T-helper 2 cell treated with Interferon-gamma antibody and Interleukin-4, amounts not matched to agents 5 μg/mL and 100 μg/mL, for 36 hours (primary cell): Measurements from ENCODE around the gene ADAMTS15.

Source experiments
- DNase-seq: peaks from one replicate; pipeline ENCODE4 v3.0.0; 2021; ENCODE audit warnings: low spot score
- H3K27ac Mint-ChIP-seq: one replicate; pipeline ENCODE4 v1.8.0; 2021; ENCODE audit warnings: mild to moderate bottlenecking, mixed read lengths
- H3K27me3 Mint-ChIP-seq: one replicate; pipeline ENCODE4 v1.8.0; 2021; ENCODE audit warnings: low read depth, mixed read lengths
- H3K36me3 Mint-ChIP-seq: one replicate; pipeline ENCODE4 v1.8.0; 2021; ENCODE audit warnings: low read depth, mixed read lengths
- H3K4me1 Mint-ChIP-seq: one replicate; pipeline ENCODE4 v1.8.0; 2021; ENCODE audit warnings: low read depth, mixed read lengths
- H3K4me3 Mint-ChIP-seq: one replicate; pipeline ENCODE4 v1.8.0; 2022; ENCODE audit warnings: mild to moderate bottlenecking, moderate library complexity, mixed read lengths
- H3K9me3 Mint-ChIP-seq: one replicate; pipeline ENCODE4 v1.8.0; 2021; ENCODE audit warnings: mixed read lengths

Gene ADAMTS15, protein sequence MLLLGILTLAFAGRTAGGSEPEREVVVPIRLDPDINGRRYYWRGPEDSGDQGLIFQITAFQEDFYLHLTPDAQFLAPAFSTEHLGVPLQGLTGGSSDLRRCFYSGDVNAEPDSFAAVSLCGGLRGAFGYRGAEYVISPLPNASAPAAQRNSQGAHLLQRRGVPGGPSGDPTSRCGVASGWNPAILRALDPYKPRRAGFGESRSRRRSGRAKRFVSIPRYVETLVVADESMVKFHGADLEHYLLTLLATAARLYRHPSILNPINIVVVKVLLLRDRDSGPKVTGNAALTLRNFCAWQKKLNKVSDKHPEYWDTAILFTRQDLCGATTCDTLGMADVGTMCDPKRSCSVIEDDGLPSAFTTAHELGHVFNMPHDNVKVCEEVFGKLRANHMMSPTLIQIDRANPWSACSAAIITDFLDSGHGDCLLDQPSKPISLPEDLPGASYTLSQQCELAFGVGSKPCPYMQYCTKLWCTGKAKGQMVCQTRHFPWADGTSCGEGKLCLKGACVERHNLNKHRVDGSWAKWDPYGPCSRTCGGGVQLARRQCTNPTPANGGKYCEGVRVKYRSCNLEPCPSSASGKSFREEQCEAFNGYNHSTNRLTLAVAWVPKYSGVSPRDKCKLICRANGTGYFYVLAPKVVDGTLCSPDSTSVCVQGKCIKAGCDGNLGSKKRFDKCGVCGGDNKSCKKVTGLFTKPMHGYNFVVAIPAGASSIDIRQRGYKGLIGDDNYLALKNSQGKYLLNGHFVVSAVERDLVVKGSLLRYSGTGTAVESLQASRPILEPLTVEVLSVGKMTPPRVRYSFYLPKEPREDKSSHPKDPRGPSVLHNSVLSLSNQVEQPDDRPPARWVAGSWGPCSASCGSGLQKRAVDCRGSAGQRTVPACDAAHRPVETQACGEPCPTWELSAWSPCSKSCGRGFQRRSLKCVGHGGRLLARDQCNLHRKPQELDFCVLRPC

DNA sequence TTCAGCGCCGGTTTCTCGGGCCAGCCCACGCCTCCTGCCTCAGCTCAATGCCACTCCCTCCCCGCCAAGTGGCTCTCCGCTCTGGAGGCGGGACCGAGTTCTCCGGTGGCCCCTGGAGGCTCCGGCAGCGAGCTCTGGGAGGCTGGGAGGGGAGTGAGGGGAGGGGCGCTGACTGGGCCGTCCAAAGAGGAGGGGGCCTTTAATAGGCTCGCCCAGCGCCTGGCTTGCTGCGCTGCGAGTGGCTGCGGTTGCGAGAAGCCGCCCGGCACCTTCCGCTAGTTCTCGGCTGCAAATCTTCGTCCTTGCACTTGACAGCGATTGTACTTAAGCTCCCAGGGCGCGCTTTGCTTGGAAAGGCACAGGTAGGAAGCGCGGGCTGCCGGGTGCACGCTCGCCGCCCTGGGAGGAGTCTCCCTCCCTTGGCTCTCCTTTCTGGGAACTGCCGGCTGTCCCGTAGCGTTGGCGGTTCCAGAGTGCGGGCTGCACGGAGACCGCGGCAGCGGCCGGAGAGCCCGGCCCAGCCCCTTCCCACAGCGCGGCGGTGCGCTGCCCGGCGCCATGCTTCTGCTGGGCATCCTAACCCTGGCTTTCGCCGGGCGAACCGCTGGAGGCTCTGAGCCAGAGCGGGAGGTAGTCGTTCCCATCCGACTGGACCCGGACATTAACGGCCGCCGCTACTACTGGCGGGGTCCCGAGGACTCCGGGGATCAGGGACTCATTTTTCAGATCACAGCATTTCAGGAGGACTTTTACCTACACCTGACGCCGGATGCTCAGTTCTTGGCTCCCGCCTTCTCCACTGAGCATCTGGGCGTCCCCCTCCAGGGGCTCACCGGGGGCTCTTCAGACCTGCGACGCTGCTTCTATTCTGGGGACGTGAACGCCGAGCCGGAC is at the start of gene ADAMTS15:
Gene ADAMTS15 (plus strand): TSS at position 230 of the 894 bp plus-strand sequence. CDS start 329 bp downstream, at position 559.
- Mint-ChIP-seq H3K4me3 (peak within 1 kb of the TSS; percentile 74), H3K27ac (no peak within 1 kb of the TSS), H3K27me3 (peaks cover 68% of the 10 kb centered on the region), H3K36me3 (no peaks in the 10 kb centered on the region), H3K4me1 (peaks cover 8% of the 10 kb centered on the region), H3K9me3 (no peaks in the 10 kb centered on the region)
- DNase-seq = peak; percentile 58

DNA sequence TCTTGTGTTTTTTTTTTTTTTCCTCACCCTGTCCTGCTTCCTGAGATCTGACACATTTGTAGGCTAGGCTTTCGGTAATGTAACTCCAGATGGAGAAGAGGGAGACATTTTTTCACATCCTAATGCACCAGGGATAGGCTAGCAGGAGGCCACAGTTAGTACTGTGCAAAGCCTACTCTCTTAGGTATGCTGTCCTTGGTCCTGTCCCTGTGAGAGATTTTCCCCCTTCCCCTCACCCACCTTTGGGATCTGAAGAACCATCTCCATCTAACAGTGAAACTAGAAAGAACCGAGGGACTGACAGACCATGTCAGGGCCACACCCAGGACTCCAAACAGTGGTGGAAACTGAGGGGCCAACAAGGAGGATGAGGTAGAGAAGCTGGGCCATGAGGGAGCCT is 49.2 kb upstream of the ADAMTS15 start:
- H3K36me3 Mint-ChIP-seq = no peaks in the 10 kb centered on the region
- no peaks in the 10 kb centered on the region for H3K9me3 Mint-ChIP-seq
- H3K4me3 Mint-ChIP-seq = no peak overlapping the region
- peaks cover 7% of the 10 kb centered on the region for H3K4me1 Mint-ChIP-seq
- no peak overlapping the region for H3K27ac Mint-ChIP-seq
- no peak for DNase-seq
- peaks cover 19% of the 10 kb centered on the region for H3K27me3 Mint-ChIP-seq

DNA sequence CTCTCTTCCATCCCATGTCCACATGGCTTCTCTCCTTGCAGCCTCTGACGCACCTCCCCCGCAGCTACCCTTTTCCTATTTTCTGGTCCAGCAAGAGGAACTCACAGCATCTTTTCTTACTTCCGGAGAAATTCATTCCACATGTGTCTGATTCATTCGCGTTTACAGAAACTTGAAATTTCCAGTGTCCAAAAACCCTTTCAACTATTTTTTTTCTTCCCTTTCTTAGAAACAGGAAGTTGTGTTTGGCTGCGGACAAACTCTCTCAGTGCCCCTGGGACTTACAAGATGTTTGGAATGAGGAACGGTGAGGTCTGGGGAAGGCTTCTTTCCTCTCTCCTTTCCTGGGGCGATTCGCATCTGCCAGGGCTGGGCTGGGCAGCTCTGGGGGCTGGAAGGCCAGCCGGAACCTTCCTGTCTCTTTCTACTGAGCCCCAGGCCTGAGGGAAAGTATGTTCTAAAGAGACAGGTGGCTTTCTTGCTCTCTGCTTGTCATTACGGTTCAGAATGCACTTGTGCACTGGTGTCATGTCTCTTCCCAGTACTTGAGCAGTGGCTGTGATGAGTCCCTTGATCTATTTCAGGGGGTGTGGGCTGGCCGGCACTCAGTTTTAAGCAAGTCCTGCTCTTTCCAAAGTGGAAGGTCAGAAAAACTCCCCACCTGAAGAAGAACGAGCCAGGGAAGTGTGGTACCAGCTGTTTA is 47.5 kb upstream of the ADAMTS15 start:
- Mint-ChIP-seq H3K27me3 (peaks cover 15% of the 10 kb centered on the region), H3K36me3 (no peaks in the 10 kb centered on the region), H3K27ac (no peak overlapping the region), H3K4me3 (no peak overlapping the region), H3K9me3 (no peaks in the 10 kb centered on the region), H3K4me1 (peaks cover 7% of the 10 kb centered on the region)
- DNase-seq = no peak

DNA sequence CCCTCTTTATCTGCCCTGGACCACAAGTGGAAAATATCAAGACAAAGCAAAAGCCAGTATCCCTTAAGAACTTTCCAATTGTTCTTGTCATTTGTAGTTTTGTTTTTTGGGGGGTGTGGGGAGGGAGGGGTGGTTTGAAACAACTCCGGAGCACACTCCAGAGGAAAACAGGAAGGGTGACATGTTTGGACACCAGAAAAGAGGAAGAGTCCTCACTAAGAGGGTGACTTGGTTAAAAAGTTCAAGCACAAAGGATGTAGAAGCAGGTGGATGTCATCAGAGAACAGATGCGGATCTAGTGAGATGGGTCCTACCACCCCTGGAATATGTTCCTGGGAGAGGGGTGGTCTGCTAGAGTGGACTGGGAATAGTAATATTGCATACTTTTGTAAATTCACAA is 45.9 kb upstream of the ADAMTS15 start:
- Mint-ChIP-seq H3K4me1 (peaks cover 7% of the 10 kb centered on the region), H3K9me3 (no peaks in the 10 kb centered on the region), H3K27me3 (peaks cover 12% of the 10 kb centered on the region), H3K36me3 (no peaks in the 10 kb centered on the region), H3K27ac (no peak overlapping the region), H3K4me3 (no peak overlapping the region)
- no peak for DNase-seq

DNA sequence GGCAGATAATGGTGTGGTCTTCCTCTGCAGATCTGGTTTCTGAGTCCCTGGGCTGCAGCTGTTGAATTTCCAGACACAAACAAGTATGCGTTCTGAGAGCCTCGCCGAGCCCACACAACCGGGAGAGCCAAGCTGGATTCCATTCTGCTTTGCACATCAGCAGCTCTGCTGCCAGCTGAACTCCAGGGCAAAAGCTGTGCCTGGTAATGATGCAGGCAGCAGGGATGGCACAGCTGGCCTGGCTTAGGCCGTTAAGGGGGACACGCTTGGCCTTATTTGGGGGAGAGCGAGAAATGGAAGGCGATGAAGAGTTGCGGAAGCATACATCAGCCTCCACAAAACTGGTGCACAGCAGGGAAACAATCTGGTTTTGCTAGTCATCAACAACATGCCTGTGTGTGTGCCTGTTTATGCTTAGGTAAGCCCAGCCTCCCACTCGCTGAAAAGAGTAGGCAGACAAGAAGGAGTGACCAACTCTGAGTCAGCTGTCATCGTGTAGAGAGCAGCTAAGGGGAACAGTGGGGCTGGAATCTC is 45.1 kb upstream of the ADAMTS15 start:
- Mint-ChIP-seq H3K9me3 (no peaks in the 10 kb centered on the region), H3K36me3 (no peaks in the 10 kb centered on the region), H3K4me3 (no peak overlapping the region), H3K27me3 (peaks cover 9% of the 10 kb centered on the region), H3K4me1 (peaks cover 7% of the 10 kb centered on the region), H3K27ac (no peak overlapping the region)
- DNase-seq = no peak

DNA sequence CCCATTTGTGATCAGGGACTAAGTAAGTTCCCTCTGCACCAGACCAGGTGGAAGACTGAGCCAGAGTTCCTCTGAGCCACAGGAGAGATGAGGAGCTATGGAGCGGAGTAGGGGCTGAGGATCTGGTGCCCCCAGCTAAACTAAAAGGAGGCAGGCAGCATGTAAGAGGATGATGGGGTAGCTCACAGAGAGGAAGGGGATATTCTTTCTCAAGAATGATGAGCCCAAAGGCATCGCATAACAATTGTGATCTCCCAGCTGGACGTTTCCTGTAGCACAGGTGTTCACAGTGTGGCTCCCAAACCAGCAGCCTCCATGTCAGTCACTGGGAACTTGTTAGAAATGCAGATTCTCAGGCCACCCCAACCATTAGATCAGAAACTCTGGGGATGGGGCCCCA is 44.5 kb upstream of the ADAMTS15 start:
- H3K4me1 Mint-ChIP-seq = peaks cover 7% of the 10 kb centered on the region
- no peak overlapping the region for H3K27ac Mint-ChIP-seq
- DNase-seq = no peak
- H3K4me3 Mint-ChIP-seq = no peak overlapping the region
- H3K36me3 Mint-ChIP-seq = no peaks in the 10 kb centered on the region
- no peaks in the 10 kb centered on the region for H3K9me3 Mint-ChIP-seq
- H3K27me3 Mint-ChIP-seq = peaks cover 9% of the 10 kb centered on the region

DNA sequence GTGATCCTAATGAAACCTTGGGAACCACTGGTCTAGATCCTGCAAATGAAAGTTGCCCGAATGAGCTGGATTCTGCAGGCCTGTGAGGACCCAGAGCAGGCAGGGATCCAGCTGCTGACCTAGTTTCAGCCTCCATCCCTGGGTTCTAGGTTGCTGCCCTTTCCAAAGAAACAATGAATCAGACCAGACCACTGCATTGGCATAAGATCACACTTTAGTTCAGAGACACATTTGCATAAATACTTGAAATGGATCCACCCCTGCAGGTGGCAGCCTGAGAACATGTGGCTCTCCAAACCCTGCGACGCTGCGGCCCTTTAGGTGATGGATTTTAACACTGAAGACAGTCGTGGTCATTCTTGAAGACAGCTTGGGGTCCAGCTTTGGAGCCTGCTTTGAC is 43.7 kb upstream of the ADAMTS15 start:
- Mint-ChIP-seq H3K9me3 (no peaks in the 10 kb centered on the region), H3K4me1 (peaks cover 7% of the 10 kb centered on the region), H3K27ac (no peak overlapping the region), H3K4me3 (no peak overlapping the region), H3K36me3 (no peaks in the 10 kb centered on the region), H3K27me3 (peaks cover 9% of the 10 kb centered on the region)
- no peak for DNase-seq

DNA sequence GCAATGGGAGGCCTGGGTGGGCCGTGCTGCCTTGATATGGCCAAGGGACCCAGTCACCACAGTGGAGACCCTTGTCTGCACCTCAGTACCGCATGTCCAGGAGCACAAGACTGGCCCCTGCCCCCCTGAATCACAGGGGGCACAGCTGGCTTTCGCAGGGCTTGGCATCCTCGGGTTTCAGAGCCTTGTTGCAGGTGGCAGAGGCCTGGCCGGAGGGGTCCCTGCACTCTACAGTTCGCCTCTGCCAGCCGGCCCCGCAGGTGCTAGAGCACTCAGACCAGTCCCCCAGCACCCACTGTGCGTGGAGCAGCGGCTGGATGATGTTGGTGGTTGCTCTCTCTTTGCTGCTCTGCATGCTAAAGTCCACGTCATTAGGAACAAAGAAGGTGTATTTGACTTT is 43.0 kb upstream of the ADAMTS15 start:
- Mint-ChIP-seq H3K27me3 (peaks cover 2% of the 10 kb centered on the region), H3K27ac (no peak overlapping the region), H3K4me3 (no peak overlapping the region), H3K4me1 (peaks cover 5% of the 10 kb centered on the region), H3K36me3 (no peaks in the 10 kb centered on the region), H3K9me3 (no peaks in the 10 kb centered on the region)
- DNase-seq = no peak

DNA sequence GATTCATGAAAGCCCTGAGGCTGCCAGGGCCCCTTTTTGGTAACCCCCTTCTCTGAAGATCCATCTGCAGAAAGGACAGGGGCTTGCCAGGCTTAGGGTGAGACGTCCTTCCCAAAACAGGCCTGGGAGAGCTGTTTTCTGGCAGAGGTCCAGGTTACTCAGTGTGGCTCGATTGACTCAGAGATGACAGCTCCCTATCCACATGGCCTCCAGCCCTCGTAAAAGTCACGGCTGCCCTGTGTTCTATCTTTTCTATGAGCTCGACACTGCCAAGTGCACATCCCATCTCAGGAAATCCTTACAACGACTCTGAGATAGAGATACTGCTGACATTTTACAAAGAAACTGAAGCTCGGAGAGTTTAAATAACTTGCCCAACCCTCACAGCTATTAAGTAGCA is 40.5 kb upstream of the ADAMTS15 start:
- Mint-ChIP-seq H3K36me3 (no peaks in the 10 kb centered on the region), H3K4me3 (no peak overlapping the region), H3K4me1 (no peaks in the 10 kb centered on the region), H3K27me3 (no peaks in the 10 kb centered on the region), H3K9me3 (no peaks in the 10 kb centered on the region), H3K27ac (no peak overlapping the region)
- DNase-seq = no peak

DNA sequence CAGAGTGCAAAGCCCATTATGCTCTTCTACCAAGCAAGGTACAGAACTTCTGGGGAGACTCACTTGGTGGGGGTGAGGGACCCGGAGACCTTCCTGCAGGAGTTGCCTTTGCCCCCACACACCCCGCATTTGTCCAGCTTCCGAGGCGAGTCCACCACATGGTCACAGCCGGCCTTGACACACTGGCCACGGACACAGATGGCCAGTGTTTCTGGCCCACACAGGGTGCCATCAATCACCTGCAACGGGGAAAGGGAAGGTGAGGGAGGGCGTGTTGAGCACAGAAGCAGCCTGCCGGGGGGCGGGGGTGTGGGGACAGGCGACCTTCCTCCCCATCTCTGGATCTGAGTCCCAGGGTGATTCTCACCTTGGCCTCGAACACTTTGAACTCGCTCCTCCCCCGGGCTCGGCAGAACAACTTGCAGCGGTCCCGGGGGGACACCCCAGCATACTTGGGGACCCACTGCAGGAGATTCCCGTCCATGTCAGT is 40.0 kb upstream of the ADAMTS15 start:
- Mint-ChIP-seq H3K27ac (no peak overlapping the region), H3K27me3 (no peaks in the 10 kb centered on the region), H3K4me3 (no peak overlapping the region), H3K9me3 (no peaks in the 10 kb centered on the region), H3K36me3 (no peaks in the 10 kb centered on the region), H3K4me1 (no peaks in the 10 kb centered on the region)
- no peak for DNase-seq

DNA sequence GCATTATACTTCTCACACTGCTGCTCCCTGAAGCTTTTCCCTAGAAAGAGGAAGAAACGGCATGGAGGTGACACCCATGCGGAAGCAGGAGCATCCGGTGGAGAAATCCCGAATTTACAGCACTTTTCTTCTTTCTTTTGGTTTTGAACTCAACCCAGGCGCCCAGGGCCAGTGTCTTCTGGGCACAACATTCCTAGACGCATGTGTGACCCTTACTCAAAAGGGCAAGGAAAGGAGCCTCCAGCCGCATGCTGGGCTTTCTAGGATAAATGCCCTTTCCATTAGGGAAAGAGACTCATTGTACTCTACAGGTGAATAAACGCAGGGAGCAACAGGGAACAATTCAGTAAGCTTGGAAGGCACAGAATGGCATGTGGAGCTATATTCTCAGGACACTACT is 39.5 kb upstream of the ADAMTS15 start:
- DNase-seq = no peak
- Mint-ChIP-seq H3K9me3 (no peaks in the 10 kb centered on the region), H3K27me3 (no peaks in the 10 kb centered on the region), H3K36me3 (no peaks in the 10 kb centered on the region), H3K4me1 (no peaks in the 10 kb centered on the region), H3K27ac (no peak overlapping the region), H3K4me3 (no peak overlapping the region)

DNA sequence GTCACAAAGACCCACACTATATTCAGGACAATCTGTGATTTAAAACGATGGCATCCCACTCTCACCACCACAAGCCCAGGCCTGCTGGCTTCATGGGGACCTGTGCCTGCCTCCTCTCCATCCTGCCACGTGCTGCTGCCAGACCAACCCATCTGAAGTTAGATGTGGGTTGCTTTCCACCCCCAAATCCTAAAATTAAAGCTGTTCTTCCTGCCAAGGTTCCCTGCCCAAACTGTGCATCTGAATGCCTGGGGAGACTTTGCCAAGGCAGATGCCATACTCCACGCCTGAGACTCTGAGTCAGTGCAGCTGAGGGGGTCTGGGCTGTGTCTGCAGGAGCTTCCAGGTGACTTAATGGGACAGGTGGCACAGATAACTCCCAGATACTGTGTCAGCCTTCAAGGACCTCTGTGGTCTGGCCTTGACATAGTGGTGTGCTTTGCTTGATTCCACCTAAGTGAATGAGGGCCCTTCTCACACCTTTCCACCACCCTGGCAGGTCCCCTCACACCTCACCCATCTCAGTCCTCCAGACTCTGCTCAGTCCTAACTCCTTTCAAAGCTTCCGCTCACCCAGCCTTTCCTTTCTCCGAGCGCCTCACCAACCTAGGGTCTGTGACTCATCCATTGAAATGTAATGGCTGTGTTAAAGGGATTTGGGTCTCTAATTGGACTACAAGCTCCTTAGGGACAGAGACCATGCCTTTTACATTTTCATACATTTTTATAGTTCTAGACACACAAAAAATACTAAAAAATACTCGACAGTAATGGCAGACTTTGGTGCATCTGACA is 38.7 kb upstream of the ADAMTS15 start:
- Mint-ChIP-seq H3K36me3 (no peaks in the 10 kb centered on the region), H3K4me1 (no peaks in the 10 kb centered on the region), H3K4me3 (no peak overlapping the region), H3K27me3 (no peaks in the 10 kb centered on the region), H3K9me3 (no peaks in the 10 kb centered on the region), H3K27ac (no peak overlapping the region)
- DNase-seq = no peak
